ENCODE results near the gene DIO3.

The DIO3 gene

GRCh38 chr14:101561145-101561896 is at the start of gene DIO3:
DIO3 (plus strand) TSS chr14:101561495.
- no peak for DNase-seq

- DNase-seq = no peak
These were observed 49.5 kb upstream of the DIO3 start for GRCh38 chr14:101511620-101512375.

DNA sequence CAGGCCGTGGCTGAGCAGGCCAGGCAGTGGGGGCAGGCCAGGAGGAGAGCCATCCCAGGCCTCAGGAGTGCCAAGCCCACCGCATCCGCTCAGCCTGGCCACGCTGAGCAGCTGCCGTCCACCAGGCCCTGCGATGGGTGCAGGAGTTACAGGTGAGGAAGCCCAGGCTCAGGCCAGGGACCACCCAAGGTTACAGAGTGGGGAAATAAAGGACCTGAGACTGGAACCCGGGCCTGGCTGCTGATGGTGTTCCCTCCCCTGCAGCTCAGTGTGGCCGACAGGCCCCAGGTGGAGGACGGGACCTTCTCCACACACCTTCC is 49.0 kb upstream of the DIO3 start:
- no peak for DNase-seq

DNA sequence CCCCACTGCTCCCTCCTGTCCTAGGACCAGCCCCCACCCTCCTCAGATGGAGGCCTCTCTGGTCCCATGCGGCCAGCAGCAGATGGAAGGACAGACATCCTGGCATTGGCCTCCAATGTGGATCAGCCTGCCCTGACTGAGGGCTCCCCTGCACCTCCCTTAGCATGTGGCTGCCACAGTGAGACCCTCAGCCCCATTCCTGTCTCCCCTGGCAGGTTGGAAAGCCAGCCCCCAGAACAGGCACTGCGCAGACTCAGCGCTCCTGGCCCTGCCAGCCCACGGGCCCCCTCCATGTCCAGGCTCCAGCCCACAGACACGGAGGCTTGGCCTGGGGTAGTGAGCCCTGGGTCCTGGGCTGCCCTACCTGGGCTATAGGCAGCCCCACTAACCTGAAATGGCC is 47.2 kb upstream of the DIO3 start:
- DNase-seq = no peak

- no peak for DNase-seq
These were observed 44.9 kb upstream of the DIO3 start for GRCh38 chr14:101516401-101516800.

- peak in 9 of 14 donors; percentile 5 to 77 (median 34) for DNase-seq
These were observed 42.5 kb upstream of the DIO3 start for GRCh38 chr14:101518611-101519473.

DNA sequence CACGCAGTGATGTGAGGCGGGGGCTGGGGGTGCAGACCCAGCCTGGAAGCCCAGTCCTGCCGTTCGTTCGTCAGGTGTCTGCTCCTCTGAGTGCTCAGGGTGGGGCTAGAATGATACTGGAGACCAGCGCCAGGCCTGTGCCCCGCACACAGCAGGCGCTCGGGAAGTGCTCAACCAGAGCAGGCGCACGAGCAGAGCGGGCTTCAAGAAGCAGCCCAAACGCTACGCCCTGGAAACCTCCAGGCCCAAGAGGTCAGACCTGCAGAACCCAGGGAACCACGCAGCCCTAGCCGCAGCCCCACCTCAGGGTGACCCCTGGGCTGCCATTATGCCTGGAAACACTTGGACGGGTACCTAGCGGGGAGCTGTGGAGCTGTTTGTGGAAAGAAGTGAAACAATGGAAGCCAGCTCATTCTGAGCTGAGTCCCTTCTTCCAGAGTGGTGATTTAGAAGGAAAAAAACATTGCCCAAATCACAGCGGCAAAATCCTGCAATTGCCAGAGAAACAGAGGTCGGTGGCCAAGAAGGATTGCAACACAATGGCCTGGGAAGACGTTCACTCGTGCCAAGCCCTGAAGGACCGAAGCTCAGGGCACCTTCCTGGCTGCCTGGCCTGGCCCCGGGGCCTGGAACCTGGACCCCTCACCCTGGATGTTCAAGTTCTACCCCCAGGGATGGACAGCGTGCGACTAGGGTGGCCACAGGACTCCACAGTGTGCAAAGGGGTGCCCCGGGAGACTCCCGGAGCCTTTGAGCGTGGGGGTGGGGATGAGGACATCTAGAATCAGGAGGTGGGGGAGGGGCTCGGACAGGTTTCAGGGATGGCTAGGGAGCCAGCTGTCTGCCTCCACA is 40.4 kb upstream of the DIO3 start:
- DNase-seq = peak in 9 of 14 donors; percentile 36 to 87 (median 59)

DNA sequence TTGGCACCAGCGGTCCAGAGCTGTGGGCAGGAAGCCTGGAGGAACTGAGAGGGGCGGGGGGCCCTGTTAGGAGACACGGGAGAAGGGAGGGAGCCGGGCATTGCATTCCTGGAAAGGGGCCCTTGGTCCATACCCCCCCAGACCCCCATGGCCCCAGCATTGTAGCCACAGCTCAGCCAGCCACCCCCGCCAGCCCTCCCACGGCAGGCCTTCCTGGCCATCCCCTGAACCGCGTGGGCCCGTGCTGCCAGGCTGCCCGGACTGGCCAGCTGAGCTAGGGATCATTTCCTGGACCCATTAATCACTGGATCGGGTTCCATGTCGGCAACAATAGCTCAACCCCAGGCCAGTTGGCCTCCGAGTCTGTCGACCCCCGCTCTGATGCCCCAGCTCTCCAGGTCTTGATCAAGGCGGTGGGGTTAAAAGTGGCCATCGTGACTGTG is 39.8 kb upstream of the DIO3 start:
- DNase-seq = peak in 5 of 14 donors; percentile 36 to 88 (median 67)

- peak in 1 of 14 donors; percentile 57 for DNase-seq
These were observed 39.3 kb upstream of the DIO3 start for GRCh38 chr14:101521978-101522377.

- no peak for DNase-seq
These were observed 35.4 kb upstream of the DIO3 start for GRCh38 chr14:101525640-101526527.

GRCh38 chr14:101527987-101528386 is 33.3 kb upstream of the DIO3 start:
- DNase-seq = no peak

- DNase-seq = no peak
These were observed 32.2 kb upstream of the DIO3 start for GRCh38 chr14:101529079-101529478.

DNA sequence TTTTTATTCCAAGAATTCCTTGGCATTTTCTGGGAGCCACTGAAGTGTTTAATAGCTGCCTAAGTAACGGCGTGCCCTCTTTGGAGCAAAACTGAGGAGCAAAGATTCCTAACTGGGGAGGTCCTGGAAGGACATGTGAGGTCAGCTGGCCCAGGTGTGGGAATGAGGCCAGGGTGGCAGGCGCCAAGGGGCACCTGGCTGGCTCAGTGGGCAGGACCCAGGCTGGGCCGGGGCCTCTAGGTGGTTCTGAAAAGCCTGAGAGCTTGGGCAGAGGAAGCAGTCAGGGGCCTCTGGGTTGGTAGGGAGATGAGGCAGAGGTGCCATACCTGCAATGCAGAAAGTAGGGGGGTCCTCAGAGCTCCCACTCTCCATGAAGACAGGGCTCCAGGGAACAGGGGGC is 27.1 kb upstream of the DIO3 start:
- DNase-seq = peak in 1 of 14 donors; percentile 45

- DNase-seq = no peak
These were observed 26.1 kb upstream of the DIO3 start for GRCh38 chr14:101535232-101535631.

DNA sequence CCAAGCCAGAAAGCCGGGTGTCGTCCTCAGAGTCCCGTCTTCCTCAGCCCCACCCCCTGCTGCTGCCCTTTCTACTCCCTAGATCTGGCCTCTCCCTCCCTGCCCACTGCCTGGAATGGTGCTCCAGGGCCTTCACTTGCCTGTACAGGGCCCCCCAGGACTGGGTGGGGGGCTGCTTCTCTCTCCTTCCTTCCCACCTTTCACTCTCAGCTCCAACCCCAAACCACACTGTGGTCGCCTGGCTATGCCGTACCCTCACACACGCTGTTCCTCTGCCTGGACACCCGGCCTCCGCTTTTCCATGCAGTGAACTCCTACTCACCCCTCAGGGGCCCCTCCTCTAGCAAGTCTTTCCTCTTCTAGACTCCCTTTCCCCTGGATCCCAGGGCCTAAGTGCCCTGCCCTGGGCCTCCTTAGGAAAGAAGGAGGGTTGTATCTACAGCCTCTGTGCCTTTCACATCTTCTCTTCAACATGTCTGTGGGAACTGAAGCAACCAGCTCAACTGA is 25.5 kb upstream of the DIO3 start:
- no peak for DNase-seq

DNA sequence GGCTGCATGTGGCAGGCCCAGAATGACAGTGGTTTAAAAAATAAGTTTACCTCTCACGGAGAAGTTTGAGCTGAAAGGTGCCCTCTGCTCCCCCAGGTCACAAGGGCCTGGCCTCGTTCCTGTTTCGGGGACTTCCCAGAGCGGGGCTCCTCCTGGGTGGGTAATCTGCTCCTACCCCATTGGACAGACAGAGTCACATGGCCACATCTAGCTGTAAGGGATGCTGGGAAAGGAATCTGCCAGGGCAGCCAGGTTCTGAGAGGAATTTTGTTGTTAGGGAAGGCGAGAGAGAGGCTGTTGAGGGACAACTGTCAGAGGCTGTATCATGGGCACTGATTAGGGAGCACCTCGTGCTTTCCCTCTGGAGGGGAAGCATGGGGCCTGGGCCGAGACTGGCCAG is 24.0 kb upstream of the DIO3 start:
- no peak for DNase-seq

DNA sequence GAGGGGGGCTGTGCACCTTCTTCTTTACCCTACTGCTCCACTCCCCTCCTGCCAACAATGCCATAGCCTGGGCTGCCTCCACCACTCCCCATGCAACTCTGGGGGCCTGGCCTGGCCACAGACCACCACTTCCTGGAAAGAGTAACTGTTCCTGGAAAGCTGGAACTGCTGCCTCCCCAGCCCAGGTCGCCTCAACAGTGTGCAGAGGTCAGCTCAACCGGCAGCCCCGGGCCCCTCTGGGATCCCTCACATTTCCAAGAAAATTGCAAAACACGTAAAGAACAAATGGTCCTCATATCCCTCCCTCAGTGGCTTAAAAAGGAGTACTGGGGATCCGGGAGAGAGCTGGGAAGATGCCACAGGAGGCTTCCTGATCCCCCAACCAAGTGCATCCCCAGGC is 22.4 kb upstream of the DIO3 start:
- DNase-seq = no peak

- DNase-seq = no peak
These were observed 21.4 kb upstream of the DIO3 start for GRCh38 chr14:101539880-101540279.

GRCh38 chr14:101540481-101541462 is 20.5 kb upstream of the DIO3 start:
- DNase-seq = no peak

All from C1 segment of cervical spinal cord (tissue), 14 donors.